22Rv1 (cell line): Measurements from ENCODE around the gene NKIRAS2.
"Not testable (repeated sequence)": the region's sequence is repeated elsewhere in the genome, so short reads cannot be mapped to it uniquely, and the experiment has no call there.

Experiments
- ZFX ChIP-seq: fragments of 450-650 bp; IDR thresholded peaks from 2 replicates; pipeline ENCODE4 v1.6.1; 2017; ENCODE audit warnings: antibody characterized with exemption, borderline replicate concordance
- TF ChIP-seq, protein P1 (sequence below): fragments of 450-650 bp; IDR thresholded peaks from 2 replicates; pipeline ENCODE4 v1.5.1; 2017; ENCODE audit warnings: mild to moderate bottlenecking

- TF ChIP-seq, protein P1, sequence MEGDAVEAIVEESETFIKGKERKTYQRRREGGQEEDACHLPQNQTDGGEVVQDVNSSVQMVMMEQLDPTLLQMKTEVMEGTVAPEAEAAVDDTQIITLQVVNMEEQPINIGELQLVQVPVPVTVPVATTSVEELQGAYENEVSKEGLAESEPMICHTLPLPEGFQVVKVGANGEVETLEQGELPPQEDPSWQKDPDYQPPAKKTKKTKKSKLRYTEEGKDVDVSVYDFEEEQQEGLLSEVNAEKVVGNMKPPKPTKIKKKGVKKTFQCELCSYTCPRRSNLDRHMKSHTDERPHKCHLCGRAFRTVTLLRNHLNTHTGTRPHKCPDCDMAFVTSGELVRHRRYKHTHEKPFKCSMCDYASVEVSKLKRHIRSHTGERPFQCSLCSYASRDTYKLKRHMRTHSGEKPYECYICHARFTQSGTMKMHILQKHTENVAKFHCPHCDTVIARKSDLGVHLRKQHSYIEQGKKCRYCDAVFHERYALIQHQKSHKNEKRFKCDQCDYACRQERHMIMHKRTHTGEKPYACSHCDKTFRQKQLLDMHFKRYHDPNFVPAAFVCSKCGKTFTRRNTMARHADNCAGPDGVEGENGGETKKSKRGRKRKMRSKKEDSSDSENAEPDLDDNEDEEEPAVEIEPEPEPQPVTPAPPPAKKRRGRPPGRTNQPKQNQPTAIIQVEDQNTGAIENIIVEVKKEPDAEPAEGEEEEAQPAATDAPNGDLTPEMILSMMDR = not testable (repeated sequence)
- not testable (repeated sequence) for TF ChIP-seq ZFX
Observed at GRCh38 chr17:42020845-42021244, 955 bp downstream of the NKIRAS2 start.
